G401 (cell line): ENCODE results near the gene BTNL2. TPM values are rescaled to one million over a fixed set of nuclear protein-coding genes. Genes with fewer than 3 reads are reported as not detected.

Source experiments
- DNase-seq: peaks from one replicate; pipeline ENCODE4 v3.0.0-alpha.2; 2015; ENCODE audit warnings: low spot score
- in situ Hi-C: cut with HindIII; loops from 2 replicates; pipeline ENCODE4 v1.10.0; 2016; ENCODE audit warnings: low sequenced_read_pairs, mixed read lengths
- total RNA-seq: library from RNA; depleted of rRNA; stranded (reverse); fragments of >200 nt; shearing (Covaris generic); gene quantifications from 2 replicates; pipeline ENCODE4 v1.2.3, GENCODE V29; 2014

Gene BTNL2
- total RNA-seq, 1 experiment from 2014 or later: not detected

DNA sequence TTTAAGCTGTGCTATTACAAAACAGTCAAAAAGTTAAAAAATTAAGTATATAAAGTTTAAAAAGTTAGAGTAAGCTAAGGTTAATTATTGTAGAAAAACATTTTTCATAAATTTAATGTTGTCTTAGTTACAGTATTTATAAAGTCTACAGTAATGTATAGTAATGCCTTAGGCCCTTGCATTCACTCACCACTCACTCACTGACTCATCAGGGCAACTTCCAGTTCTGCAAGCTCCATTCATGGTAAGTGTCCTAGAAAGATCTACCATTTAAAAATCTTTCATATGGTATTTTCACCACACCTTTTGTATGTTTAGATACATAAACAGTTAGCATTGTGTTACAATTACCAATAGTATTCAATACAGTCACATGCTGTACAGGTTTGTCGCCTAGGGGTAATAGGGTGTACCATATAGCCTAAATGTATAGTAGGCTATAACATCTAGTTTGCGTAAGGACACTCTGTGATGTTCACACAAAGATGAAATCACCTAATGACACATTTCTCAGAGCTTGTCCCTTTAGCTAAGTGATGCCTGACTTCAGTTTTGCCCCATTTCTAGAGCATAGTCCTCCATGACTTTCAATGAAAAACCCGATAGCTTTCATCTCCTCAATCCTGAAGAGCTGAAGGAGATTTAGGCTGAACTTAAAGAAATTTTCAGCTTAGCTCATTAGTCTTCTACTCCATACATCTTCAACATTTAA is 17.8 kb upstream of the BTNL2 start:
- in situ Hi-C loops: no loop called here
- DNase-seq: no peak

DNA sequence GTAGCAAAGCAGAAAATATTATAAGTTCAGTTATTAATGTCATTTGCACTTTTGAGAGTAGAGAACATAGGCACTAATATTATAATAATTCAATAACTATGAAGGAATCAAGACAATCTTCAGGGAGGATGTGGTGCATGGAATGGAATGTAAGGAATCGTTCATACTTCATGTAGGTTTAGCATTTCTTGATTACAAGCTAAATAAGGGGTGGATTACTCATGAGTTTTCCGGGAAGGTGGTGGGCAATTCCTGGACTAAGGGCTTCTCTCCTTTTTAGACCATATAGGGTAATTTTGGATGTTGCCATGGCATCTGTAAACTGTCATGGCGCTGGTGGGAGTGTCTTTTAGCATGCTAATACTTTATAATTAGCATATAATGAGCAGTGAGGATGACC is 9.1 kb upstream of the BTNL2 start:
- DNase-seq: no peak

DNA sequence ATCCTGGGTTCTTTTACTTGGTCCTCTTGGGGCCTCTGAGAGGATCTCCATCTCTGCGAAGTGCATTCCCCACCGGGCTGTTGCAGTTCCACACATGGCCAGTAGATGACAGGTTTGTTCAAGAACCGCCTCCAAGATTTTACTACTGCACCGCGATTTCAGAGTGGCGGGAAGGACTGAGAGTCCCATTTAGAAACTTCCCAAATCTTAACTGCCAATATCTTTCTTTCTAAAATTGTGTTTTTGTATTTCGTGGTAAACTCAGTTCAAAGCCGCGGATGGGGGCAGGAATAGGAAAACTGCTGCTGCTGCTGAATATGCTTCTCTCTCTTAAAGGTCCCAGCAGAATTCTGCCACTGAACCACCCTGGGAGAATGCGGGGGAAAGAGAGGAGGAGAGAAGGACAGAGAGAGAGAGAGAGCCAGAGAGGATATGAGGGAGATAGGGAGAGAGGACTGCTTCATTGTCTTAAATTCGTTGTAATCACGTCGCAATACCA is 8.6 kb upstream of the BTNL2 start:
- DNase-seq: peak; percentile 57

More for the DNA sequence above, 9.1 kb upstream of the BTNL2 start:
- in situ Hi-C loops: no loop called here

DNA sequence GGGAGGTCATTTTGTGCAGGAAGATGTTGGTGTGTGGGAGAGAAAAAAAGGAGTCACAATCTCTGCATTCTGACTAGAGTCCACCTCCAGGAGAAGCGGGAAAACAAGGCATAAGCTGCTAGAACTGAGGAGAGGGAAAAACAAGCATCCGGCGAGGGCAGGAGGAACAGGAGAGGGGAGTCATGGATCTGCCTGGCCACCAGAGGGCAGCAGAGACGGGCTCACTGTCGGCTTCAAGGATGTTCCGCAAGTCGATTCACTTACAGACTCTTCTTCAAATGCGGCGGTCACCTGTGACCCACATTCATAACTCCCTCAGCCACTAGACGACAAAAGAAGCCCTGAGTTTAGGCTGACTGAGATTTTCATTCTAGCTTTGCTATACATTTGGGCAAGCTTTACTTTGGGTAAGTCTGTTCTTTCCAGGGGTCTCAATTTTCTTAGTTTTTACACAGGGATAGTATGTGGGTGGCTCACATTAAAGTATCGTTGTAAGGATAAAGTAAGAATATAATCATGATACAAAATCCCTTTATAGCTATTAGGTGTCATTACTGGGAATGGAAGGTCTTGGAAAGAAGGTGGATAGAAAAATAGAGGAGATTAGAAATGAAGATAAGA is 6.6 kb upstream of the BTNL2 start:
- in situ Hi-C loops: no loop called here
- peak; percentile 75 for DNase-seq

More for the DNA sequence above, 8.6 kb upstream of the BTNL2 start:
- in situ Hi-C loops: no loop called here

DNA sequence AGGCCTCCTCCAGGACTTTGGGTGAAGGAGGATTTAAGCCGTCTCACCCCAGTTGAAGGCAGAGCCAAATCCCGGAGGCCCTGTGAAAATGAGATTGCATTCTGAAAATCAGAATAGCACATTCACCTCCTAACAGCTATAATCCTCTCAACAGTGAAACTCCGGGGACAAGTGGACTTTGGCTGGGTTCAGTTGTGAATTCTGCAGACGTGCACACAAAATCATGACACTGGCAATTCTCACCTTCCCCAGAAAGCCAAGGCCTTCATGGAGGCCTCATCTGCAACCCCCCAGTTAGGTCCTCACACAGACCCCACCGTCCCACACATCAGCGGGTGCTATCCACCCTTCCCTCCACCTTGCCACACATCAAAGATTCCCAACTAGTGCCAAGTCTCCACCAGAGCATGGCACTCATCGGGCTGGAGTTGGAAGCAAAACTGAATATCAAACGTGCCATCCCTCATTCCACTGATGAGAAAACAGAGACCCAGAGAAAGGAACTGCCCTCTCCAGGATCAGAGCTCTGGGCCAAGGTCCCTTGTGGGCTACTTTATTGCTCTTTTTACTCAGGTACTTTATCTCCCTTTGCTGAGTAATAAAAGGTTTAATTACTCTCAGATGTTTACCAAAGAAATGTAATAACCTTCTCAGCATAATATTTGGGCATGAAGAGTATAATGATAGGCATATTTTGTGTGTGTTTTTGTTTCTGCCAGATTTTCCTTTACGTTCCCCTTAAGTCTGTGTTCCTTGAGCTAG is 4.8 kb upstream of the BTNL2 start:
- in situ Hi-C loops: no loop called here
- no peak for DNase-seq

DNA sequence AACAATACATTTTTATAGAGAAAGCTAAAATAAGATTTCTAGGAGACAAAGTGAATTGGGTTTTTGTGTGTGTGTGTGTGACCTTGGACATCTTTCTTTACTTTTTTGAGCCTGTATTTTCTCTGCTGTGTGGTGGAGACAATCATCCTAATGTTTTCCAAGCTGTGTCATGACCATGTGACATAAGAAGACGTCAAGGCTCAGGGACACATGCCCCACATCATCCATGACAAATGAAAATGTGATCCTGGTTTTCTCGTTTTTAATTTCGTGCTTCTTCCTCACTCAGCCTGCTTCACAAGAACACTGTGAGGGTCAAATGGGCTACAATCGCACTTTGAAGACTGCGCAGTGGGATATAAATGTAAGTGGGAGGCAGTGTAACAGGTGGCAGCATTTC is 3.9 kb upstream of the BTNL2 start:
- no peak for DNase-seq
- in situ Hi-C loops: no loop called here

DNA sequence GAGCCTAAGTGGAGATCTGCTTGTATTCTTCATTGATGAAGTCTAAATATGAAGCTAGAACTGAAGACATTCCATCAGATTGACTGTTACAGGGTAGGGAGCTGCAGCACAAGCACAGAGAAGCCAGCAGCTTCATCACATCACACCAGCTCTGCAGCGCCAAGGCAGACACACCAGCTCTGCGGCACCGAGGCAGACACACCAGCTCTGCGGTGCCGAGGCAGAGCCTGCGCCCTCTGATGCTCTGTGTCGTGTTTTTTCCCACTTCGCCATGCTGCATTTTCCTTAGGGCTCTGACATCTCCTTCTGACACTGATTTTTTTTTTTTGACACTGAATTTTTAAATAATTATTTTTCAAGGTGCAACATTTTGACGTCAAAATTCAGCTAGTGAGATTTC is 784 bp downstream of the BTNL2 start:
- DNase-seq: no peak
- in situ Hi-C loops: no loop called here

DNA sequence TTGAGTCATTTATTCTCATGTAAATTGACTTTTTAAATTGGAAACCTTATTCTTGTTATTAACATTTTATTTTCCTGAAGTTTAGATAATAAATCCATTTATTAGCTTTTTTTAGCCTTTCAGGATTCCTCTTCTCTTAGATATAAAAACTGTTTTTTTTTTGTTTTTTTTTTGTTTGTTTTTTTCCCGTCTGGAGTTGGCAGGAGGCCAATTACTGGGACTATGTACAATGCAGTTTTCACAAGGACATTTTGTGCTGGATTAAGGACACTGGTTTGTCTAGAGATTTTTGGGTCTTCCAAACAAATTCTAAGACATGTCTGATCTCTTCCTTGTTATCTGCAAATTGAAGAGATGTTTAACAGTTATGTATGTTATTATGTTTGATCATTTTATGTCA is 1.3 kb downstream of the BTNL2 start:
- in situ Hi-C loops: no loop called here
- no peak for DNase-seq

DNA sequence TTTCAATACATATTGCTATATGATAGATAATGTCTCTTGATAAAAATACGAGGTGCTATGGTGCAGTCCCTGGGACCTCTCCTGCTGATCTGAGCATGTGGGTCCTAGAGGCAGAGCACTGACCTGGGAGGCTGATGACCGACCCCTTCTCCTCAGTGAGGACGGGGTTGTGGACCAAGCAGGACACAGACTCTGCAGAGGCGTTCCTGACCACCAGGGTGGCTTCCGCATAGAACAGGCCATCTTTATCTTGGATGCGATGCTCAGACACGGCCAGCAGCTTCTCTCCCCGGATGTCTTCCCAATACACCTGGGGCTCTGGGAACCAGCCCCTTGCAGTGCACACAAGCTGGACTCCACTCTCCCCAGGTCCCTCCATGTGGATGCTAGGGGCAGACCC is 4.2 kb downstream of the BTNL2 start:
- in situ Hi-C loops: no loop called here
- no peak for DNase-seq

DNA sequence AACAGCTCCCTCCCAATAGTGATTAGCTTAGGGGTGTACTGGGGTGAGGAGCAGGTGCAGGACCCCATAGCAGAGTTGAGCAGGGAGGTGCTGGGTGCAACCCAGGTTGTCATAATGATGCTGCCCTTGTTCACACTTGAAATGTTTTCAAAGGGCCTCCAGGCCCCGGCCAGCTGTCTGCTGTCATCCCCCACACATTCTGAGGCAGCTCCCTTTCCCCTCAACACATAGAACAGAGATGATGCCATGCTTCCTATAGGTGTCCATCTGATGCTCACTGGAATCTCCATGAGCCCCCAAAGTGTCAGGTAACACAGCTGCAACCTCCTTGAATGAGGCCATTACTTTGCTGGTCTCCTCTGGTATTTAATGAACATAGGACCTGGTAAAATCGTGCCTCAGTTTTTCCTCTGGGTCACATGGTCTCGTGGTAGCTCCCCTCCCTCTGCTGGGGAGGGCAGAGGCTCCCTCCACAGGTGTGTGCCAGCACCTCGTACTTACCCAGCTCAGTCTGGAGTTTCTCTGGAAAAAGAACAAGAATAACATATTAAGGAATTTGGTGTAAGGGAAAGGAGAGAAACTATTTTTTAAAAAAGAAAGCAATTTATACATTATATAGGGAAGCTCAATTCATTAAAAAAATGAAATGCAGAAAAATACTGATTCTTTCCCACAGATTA is 5.6 kb downstream of the BTNL2 start:
- no peak for DNase-seq
- in situ Hi-C loops: no loop called here

DNA sequence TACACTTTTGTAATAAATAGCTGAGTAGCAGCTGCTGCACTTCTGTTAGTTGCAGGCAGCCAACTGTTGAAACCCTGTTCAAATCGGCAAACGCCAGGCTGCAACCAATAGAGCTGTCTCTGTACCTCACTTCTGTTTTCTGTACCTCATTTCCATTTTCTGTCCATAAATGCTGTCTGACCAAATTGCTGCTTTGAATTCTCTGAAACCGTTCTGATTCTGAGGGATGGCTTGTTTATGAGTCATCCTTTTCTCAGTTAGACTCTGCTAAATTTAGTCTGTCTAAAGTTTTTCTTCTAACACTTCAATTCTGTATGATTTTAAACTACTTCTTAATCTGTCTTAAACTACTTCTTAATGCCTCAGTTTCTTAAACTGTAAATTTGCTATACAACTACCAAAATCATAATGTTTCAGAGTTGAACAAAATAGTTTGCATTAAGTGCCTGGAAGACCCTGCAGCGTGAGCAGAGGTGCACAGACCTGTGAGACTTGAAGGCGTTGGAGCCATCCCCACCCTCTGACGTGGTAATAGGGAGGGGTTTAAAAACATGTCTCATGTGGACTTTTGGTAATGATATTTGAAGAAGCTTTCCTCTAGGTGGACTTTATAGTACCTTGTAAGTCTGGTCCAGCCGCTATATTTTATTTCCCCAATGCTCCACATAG is 9.6 kb downstream of the BTNL2 start:
- in situ Hi-C loops: no loop called here

DNA sequence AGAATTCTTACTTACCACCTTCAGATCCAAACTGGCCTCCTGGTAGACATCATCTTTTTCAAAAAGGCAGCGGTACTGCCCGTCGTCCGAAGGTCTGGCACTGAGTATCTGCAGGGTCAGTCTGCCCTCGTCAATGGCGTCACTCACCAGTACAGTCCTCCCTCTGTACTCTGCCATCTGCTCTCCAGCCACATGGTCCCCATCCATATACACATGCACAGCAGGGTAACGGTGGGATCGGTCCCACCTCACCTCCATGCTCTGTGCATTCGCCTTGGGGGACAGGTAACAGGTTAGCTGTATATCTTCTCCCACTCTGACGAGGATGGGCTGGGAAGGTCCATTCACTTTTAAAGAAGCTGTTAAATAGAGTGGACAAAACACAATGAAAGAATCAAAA is 11.0 kb downstream of the BTNL2 start:
- no peak for DNase-seq
- in situ Hi-C loops: no loop called here

More for the DNA sequence above, 9.6 kb downstream of the BTNL2 start:
- no peak for DNase-seq

DNA sequence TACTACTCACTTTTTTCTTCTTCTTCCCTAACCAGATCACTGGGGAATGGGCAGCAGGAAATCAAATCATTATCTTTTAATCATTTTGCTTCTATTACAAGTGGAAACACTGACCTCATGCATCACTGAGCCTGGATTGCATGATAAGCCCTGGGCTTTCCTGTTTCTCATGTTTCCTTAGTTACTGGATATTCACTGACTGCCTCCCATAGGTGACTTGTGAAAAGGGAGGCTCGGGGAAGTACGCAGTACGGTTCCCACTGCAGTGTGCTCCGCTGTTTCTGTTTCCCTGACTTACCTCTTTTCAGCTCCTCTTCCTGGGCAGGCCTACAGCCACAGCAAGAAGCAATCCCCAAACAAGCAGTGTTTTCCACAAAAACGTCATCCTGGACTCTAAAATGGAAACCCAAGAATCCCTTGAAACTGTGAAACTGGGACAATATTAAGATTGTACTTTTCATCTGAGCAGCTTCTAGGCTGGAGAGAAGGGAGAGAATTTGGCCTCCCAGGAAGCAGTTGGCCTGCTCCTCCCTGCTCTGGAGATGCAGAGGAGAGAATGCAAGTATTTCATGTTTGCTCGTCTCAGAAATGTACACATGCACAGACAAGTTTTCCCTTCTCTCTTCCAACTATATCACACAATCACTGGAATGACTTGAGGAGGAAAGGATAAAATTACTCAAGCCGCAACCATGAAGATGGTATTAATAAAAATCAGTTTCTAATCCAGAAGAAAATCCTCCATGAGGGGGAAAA is 13.1 kb downstream of the BTNL2 start:
- in situ Hi-C loops: no loop called here
- no peak for DNase-seq

DNA sequence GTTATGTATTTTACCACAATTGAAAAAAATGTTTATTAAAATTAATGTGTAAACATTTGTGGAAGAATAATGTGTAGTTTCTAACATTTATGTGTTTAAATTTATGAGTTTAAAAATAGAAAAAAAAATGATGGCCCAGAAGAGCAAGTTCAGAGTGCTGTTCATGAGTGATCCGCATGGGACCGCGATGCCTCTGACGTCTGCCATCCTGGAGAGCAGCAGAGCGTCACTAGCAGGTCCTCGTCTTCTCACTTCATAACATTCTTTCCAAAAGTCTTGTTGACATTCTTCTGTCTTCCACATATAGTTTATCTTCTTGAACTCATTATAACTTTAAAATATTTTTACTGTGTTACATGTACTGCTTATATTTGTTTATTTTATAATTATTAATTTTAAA is 15.5 kb downstream of the BTNL2 start:
- in situ Hi-C loops: no loop called here
- no peak for DNase-seq

DNA sequence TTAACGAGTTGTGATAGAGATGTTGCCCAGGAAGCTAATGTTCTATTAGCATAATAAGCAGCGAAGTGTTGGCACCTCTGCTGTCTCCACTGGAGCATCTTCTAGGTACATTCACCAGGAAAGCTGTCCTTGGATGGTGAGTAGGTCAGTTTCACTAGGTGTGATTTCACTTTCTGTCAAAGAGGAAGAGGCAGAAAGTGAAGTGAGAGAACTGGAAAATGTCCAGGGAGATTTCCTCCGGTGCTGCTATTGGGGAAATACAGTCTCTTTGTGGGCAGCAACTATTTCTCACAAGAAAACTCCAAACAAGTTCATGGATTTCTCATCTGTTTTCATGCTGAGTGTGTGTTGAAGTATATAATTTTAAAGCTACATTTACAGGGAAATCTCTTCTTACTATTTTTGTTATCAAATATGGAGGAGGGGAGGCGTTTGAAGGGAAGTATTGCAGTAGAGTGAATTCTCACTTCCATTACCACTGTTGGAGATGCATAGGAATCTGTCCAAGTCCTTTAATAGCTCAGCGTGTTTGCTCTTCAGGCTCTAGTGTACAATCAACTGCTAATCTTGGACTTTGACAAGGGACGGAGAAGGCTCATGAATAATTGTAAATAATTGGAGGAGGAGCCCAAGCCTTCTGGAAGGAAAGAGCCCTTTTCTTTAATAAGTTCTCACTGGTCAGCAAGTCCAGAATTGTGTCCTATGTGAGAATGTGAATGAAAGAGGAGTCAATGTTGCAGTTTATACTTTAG is 19.2 kb downstream of the BTNL2 start:
- in situ Hi-C loops: no loop called here
- no peak for DNase-seq

DNA sequence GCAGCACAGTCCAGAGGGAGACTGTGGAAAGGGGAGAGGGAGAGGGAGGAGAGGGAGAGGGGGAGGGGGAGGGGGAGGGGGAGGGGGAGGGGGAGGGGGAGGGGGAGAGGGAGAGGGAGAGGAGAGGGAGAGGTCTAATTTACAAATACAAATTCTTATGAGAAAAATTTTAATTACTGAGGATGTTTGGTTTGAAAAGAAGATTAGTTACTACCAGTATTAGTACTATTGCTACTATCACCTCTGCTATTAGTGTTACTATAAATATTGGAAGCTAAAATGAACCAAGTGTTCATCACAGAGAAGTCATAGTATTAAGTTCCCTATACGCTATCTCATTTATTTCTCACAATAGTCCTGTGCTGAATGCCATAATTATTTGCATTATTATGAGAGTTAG is 20.9 kb downstream of the BTNL2 start:
- in situ Hi-C loops: no loop called here
- DNase-seq: no peak

DNA sequence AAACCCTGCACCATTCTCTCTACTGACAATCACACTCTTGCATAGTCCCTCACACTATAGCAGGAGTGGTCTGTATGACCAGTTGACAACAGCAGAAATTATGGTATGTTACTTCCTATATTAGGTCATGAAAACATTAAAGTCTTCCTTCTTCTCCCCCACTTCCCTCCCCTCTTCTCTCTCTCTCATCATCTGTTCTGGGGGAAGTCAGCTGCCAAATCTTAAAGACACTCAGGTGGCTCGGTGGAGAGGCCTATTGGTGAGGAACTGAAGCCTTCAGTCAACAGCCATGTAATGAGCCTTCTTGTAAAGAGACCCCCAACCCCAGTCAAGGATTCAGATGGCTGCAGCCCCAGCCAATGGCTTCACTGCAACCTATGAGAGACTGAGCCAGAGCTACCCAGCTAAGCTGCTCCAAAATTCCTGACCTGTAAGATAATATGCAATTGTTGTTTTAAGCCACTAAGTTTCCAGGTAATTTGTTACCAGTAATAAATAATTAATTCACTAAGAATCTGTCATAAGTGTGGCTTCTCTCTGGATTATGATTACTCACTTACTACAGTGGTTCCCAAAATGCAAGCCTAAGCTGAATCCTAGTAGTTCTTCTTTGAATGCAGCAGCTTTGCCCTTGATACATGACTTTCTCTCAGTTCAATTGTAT is 24.1 kb downstream of the BTNL2 start:
- in situ Hi-C loops: no loop called here
- DNase-seq: no peak
